ENCODE measurements around the gene SCNM1.
"Not testable (repeated sequence)": the region's sequence is repeated elsewhere in the genome, so short reads cannot be mapped to it uniquely, and the experiment has no call there.

The SCNM1 gene

DNA sequence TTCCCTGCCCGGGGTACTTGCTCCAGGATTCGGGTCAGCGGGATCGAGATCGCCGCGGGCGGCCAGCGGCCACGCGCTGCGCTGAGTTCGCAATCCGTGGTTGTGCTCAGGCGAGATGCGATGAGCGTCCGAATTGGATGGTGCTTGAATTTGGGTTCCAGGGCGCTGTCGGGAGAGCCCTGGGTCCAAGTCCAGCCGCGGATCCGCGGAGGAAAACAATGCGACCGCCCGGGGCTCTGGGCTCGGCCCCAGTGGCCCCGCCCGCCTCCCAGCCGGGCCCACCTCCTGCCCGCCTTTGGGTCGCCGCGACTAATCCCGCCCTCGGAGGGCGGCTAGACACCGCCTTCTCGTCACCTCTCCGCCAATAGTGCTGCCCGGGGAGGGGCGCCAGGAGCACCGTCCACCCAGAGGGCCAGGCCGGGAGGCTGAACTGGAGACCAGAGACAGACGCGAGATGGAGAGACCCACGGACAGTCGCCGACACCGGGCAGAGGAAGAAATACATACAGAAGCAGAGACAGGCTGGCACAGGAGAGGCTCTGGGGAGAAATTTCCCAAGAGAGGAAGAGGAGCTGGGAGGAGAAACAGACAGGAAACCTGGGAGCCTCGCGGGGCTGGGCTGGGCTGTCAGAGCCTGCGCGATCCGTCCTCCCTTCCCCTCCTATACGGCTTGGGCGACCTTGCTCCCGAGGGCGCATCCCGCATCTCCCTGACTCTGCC is 19.4 kb upstream of the SCNM1 start, which contains the start of gene SEMA6C:
Gene SEMA6C (minus strand): TSS at position 220 of the 720 bp plus-strand sequence. CDS start 4,010 bp downstream, outside the sequence.
- DNase-seq (ENCODE audit: insufficient read length, low spot score) (peak; percentile 91), FAIRE-seq (no peak)

DNA sequence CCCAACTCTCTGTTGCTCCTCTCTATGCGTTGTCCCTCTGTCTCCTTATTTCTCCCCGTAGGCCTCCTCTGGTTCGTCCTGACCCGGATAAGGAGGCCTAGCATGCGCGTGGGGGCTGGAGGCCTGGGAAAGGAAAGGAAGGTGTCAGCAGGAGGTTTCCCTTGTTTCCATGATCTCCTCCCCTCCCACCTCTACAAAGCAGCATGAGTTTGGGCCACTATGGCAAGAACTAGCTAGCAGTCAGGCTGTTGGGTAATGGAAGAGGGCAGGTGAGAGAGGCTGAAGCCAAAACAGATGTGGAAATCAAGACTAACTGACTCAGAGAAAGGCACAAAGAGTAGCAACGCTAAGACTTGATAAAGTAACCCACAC is 18.8 kb upstream of the SCNM1 start:
- DNase-seq (ENCODE audit: insufficient read length, low spot score): no peak
- FAIRE-seq: no peak

DNA sequence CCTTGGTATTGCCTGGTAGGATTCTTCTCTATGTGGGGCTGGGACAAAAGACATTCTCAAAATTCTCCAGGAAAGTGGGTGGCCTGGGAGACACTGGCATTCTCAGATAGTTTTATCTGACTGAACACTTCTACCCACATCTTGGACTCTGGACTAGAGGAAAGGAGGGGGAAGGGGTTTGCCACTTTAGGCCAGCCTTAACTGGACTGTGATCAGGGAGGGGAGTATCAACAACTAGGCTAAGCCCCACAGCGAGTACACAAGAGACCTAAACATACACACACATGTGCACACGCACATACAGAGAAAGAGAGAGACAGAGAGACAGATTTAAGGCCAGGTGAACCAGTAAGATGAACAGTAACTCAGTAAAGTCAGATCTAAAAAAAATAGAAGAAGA is 18.3 kb upstream of the SCNM1 start:
- DNase-seq (ENCODE audit: insufficient read length, low spot score) (no peak), FAIRE-seq (no peak)

DNA sequence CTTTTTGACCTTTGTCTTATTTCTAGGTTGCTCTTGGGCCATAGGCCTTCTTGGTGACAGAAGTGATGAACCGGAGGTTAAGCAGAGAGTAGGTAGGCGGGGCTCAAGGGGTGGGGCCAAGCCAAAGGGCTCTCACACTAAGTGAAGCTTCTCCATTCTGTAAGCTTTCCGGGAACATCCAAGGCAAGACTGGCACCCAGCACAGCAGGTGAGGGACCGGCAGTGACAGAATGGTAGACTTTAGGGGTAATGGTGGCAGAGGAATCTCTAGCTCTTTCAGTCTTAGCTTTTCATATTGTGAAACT is 9.5 kb upstream of the SCNM1 start, which contains the start of gene TNFAIP8L2:
Gene TNFAIP8L2 (plus strand): TSS at position 135 of the 305 bp plus-strand sequence. CDS start 2,049 bp downstream, outside the sequence.
- no peak for FAIRE-seq
- DNase-seq (ENCODE audit: insufficient read length, low spot score): no peak

DNA sequence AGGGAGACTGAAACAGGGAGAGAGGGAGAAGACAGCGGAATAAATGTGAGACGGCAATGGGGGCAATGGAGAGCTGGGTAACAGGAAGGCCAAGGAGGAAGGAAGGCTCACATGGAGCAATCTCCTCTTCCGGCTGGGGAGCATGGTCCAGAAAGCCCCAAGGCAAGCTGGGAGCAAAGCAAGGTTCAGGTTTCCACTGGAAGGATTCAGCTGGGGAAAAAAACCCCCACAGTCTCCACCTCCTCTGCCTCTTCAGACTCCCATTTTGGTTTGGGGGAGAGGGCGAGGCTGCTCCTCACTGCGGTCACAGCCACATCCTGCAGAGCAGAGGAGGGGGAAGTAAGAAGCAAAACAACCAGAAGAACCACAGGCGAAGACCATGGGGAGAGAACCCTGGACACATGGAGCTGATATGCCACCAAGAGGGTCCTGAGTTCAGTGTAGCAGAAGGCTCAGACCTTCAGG is 8.8 kb upstream of the SCNM1 start:
- DNase-seq (ENCODE audit: insufficient read length, low spot score) (no peak), FAIRE-seq (no peak)

DNA sequence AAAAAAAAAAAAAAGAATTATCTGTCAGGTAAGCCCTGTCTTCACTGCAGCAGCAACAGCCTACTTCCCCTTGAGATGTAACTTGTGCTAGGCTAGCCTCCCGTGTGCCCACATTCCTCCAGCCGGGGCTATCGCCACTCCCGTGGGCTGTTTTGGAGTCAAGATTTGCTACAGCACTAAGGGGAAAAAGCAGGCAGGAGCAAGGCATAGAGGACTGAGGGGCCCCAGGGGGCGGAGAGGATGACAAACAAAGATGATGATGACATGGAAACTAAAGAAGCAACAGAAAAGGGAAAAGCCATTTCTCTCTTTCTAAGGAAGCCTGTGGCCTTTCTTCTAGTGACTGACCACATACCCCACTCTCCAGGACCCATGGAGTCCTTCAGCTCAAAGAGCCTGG is 7.6 kb upstream of the SCNM1 start:
- FAIRE-seq: no peak
- DNase-seq (ENCODE audit: insufficient read length, low spot score): no peak

DNA sequence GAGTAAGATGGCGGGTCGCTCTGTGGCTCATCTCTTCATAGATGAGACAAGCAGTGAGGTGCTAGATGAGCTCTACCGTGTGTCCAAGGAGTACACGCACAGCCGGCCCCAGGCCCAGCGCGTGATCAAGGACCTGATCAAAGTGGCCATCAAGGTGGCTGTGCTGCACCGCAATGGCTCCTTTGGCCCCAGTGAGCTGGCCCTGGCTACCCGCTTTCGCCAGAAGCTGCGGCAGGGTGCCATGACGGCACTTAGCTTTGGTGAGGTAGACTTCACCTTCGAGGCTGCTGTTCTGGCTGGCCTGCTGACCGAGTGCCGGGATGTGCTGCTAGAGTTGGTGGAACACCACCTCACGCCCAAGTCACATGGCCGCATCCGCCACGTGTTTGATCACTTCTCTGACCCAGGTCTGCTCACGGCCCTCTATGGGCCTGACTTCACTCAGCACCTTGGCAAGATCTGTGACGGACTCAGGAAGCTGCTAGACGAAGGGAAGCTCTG is 7.1 kb upstream of the SCNM1 start:
- DNase-seq (ENCODE audit: insufficient read length, low spot score) (no peak), FAIRE-seq (no peak)

DNA sequence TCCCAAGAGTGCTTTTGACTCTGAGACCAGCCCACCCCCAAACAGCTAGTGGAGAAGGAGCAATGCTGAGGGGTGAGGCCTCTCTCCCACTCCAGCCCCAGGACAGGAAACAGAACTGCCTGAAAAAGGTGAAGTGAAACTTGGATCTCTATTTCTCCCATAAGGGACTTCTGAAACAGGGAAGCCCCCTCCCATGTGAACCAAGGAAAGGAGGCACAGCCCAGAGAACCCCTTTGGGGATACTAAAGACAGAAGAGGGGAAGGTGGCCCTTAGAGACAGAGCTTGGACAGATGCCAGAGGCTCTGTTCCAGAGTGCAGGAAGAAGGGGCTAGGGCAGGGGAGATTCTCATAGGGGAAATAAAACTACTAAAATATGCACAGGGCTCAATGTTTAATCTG is 6.6 kb upstream of the SCNM1 start:
- no peak for DNase-seq (ENCODE audit: insufficient read length, low spot score)
- FAIRE-seq: no peak

DNA sequence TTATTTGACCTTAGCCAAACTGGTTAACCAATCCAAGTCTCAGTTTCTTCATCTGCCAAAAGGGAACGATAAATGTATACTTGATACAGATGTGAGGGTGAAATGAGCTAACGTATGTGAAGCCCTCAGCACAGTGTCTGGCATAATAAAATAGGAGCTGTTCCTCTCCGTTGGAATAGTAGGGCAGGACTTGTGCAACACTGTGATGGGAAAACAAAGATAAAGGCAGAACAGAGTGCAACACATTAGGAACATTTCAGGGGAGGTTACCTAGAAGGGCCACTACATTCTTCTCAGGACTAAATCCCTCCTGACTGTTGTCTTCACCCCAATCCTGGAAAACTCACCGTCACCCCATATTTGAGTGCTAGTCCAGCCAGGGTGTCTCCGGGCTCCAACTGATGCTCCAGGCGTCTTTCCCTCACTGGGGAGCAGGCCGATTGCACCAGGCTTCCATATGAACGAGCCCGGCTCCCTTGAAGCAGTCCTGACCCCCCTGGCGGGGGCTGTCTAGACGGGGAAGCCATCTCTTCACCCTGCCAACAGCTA is 1.1 kb upstream of the SCNM1 start:
- DNase-seq (ENCODE audit: insufficient read length, low spot score) (no peak), FAIRE-seq (no peak)

DNA sequence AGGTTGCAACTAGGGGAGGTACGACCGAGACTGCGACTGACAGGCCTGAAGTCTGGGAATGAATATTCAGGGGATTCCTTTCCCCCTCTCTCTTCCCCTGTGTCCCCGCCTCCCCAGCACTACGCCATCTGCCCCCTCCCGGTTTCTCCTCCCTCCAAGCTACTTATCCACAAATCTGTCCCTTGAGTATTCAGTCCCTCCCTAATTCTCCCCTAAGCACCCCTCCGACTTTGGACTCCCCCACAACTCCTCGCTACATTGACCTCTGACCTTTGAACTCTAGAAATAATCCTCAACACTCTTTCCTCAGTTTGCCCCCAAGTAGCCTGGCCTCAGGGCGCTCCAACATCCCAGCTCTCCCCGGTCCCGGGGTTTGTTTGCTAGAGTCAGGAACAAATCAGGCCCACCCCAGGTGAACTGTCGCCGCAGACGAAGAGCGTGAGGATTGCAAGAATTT is 635 bp upstream of the SCNM1 start:
- DNase-seq (ENCODE audit: insufficient read length, low spot score) (peak; percentile 51), FAIRE-seq (no peak)

DNA sequence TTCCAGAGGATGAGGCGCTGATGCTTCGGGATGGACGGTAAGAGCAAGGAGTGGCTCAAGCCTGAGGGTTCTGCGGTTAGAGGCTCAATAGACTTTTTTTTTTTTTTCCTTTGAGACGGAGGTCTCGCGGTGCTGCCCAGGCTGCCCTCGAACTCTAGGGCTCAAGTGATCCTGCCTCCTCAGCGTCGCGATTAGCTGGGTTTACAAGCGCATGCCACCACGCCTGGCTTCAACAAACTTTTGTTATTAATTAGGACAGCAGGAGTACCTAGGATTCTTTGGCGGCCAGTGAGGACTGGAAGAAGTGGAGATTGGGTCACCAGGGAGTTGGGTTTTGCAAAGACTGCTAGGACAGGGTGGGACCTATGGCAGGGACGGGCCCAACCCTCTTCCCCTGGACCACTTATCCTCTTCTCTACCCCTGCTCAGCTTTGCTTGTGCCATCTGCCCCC is 587 bp downstream of the SCNM1 start:
- DNase-seq (ENCODE audit: insufficient read length, low spot score) (no peak), FAIRE-seq (no peak)

DNA sequence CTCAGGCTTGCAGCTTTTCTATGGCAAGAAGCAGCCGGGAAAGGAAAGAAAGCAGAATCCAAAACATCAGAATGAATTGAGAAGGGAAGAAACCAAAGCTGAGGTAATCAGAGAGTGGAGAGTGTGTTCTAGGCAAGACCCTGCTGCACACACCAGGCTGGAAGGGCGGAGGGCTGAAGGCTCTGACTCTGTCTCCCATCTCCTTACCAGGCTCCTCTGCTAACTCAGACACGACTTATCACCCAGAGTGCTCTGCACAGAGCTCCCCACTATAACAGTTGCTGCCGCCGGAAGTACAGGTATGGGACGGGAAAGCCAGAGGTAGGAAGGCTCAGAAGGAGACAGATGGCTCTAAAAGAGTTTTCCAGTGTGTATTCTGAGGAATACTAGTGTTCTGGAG is 1.2 kb downstream of the SCNM1 start:
- no peak for DNase-seq (ENCODE audit: insufficient read length, low spot score)
- no peak for FAIRE-seq

DNA sequence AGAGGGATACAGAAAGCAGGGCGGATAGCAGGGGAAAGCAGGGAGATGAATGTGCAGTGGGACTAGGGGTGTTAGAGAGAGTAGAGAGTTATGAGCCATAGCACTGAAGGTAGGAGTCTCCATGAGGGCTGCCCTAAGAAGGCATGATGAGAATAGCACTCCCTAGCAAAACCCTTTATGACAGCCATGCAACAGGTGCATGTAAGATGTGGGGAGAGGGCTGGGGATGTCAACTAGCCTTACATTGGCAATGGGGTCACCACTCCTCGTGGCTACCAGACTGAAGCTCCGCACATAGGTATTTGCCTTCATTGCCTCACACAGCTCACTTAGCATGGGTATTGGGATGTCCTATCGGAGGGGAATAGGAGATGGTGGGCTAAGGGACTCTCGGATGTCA is 5.2 kb downstream of the SCNM1 start:
- no peak for DNase-seq (ENCODE audit: insufficient read length, low spot score)
- no peak for FAIRE-seq

DNA sequence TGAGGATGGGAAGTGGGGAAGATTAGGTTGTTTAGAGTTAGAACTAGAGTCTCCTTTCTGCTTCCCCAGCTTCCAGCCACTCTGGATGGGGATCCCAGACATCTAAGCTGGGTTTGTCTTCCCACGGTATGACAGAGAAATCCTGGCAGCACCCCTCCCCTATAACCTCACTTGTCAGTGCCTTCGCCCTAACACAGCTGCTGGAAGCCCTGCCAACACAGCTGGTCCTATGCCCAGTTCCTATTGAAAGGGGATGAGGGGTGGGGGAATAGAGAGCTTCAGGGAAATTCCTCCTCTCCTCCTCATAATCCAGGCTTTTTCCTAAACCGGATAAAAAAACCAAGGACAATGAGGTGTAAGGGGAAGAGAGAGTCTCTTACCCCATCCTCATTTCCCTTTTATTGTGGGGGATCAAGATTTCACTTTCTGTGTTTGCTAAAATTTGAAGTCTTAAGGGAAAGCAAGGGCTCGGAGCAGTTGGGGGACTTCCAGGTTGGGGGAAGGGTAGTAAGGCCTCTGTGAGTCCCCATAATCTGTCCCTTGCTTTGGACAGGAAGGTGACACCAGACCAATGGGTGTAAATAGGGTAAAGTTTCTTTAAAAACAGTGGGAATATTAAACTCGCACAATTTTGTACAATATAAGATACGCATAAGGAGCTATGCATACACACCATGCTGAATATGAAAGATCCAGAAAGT is 9.2 kb downstream of the SCNM1 start:
- DNase-seq (ENCODE audit: insufficient read length, low spot score) (no peak), FAIRE-seq (no peak)

DNA sequence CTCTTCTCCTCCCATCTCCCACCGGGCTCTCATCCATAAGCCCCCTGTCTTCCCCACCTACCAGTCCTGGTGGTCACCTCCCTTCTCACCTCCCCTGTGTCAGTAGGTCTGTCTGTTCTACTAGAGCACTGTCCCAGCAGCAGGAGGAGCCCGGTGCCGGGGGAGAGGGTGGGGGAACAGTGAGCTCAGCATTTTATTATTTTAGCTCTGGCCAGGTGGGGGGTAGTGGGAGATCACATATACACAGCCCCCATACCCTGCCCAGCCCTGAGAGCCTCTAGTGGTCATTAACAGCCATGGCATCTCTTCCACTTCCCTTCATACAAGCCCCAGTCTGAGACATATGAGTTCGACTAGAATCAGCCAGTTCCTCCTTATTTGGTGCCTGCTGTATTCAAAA is 9.9 kb downstream of the SCNM1 start, which contains the start of gene TMOD4:
Gene TMOD4 (minus strand): TSS at position 119 of the 400 bp plus-strand sequence. CDS start 1,106 bp downstream, outside the sequence.
- DNase-seq (ENCODE audit: insufficient read length, low spot score): no peak
- FAIRE-seq: no peak

DNA sequence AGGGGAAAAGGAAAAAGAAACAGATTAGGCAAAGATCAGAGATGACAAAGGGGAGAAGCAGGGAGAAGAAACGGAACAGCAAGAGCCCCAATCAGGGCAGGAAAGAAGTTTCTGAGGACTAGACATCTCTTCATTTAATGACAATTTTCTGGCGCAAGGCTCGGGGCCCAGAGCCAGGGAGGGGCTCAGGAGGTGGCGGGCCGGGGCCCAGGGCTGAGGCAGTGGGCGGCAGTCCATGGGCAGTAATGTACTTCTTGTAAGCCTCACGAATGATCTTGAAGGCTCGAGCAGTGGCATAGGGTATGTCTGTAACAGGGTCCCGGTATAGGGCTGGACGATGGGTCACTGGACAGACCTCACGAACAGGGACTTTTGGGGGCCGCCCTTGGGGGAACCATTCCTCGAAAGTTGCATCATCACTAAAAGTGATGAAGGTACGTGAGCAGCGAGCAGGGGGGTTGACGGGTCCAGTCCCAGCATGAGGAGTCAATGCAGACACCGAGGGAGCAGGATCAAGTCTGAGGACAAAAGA is 10.6 kb downstream of the SCNM1 start:
- no peak for DNase-seq (ENCODE audit: insufficient read length, low spot score)
- no peak for FAIRE-seq

DNA sequence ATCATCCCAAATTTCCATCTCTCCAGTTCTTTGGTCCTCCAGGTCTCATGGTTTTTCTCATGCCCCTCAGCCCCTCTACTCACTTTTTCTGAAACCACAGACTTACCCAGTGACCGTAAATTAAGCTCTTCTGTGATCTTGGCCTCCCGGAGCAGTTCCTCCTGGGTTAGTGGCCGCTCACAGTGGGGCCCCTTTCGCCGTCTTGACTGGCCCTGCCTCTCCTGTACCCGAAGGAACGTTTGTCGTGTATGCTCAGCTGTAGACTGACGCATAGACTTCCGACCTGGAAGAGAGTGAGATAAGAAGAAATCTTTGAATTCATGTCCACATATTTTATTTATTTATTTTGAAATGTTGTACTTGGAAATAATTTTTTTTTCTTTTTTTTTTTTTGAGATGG is 18.3 kb downstream of the SCNM1 start:
- FAIRE-seq (no peak), DNase-seq (ENCODE audit: insufficient read length, low spot score) (no peak)

DNA sequence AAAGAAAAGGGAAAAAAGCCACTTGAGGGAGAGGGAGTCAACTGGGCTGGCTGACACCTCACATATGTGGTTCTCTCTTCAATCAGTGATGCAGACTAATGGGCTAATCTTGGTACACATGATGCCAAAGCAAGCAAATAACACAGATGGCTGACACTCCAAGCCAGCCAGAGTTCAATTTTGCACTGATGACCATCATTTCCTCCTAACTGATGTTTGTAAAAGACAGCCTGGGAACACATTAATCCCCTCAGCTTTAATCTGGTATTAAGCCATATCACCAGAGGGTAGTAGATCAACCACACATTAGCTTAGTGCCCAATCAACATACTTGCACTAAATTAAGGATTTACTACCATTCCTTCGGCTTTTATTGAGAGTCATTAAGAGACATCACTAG is 21.3 kb downstream of the SCNM1 start:
- FAIRE-seq (no peak), DNase-seq (ENCODE audit: insufficient read length, low spot score) (no peak)

DNA sequence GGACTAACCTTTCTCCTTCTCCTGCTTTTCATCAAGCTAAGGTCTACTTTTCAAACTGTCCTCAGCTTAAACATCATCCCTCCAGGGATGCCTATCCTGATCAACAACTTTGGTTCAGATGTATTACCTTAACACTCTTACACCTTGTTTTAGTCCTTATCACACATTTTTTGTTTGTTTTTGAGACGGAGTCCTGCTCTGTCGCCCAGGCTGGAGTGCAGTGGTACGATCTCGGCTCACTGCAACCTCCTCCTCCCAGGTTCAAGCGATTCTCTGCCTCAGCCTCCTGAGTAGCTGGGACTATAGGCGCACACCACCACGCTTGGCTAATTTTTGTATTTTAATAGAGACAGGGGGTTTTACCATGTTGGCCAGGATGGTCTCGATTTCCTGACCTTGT is 22.7 kb downstream of the SCNM1 start:
- FAIRE-seq; DNase-seq (ENCODE audit: insufficient read length, low spot score): not testable (repeated sequence)

DNA sequence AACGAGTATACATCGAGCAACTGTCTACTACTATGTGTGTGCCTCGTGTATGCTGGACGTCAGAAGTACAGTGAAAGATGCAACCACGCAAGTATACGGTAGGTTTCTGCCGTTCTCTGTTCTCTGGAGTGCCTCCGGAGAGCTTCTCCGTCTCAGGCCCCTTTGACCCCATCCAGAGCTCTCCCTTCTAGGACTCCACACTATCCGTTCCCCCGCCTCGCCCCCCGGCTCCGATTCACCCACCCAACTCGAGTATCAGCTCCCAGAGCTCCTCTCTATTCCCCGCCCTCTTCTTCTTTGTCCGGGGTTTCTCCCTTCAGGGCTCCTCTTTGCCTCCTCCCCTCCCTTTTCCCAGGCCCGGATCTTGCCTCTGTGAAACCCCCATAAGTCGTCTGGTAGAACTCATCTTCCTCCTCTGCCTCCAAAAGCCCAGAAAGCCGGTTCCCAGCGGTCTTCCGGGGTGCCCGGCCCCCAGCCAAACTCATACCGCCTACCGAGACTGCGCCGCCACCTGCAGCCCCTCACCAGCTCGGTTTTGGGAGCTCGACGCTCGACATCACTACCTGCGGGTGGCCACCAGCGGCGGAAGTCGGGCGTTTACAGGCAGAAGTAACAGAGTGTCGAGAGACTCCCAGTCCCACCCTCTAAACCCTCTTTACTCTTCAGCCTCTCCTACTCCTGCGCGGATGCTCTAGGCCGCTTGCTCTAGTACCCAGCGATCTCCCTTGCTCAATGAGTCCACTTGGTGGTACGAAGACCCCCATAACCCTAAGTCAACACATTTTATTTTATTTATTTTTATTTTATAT is 23.9 kb downstream of the SCNM1 start, which contains the start of gene VPS72:
Gene VPS72 (minus strand): TSS at position 561 of the 809 bp plus-strand sequence. CDS start 76 bp downstream, at position 485.
- FAIRE-seq (no peak), DNase-seq (ENCODE audit: insufficient read length, low spot score) (peak; percentile 84)
